ENCODE results near the gene ABCA13. TPM values are rescaled to one million over a fixed set of nuclear protein-coding genes. Genes with fewer than 3 reads are reported as not detected.

Gene ABCA13
- total RNA-seq, 2 donors from 2014 or later = not detected

- Histone ChIP-seq H3K4me1 (no peaks in the 10 kb centered on the region), H3K9me3 (peaks cover 0 to 4% of the 10 kb centered on the region in 2 donors), H3K4me3 (no peak overlapping the region), H3K36me3 (no peaks in the 10 kb centered on the region), H3K27me3 (no peaks in the 10 kb centered on the region), H3K27ac (no peak overlapping the region)
- no peak for TF ChIP-seq CTCF (IDR thresholded peaks at IDR 0.05)
- DNase-seq (ENCODE audit: low spot score) = no peak
Observed at GRCh38 chr7:48252995-48253394, 81.7 kb downstream of the ABCA13 start.

- Histone ChIP-seq H3K27me3 (no peaks in the 10 kb centered on the region), H3K9me3 (peaks cover 0 to 4% of the 10 kb centered on the region in 2 donors), H3K36me3 (no peaks in the 10 kb centered on the region), H3K27ac (no peak overlapping the region), H3K4me3 (no peak overlapping the region), H3K4me1 (no peaks in the 10 kb centered on the region)
- no peak for TF ChIP-seq CTCF (IDR thresholded peaks at IDR 0.05)
- DNase-seq (ENCODE audit: low spot score) = no peak
Observed at GRCh38 chr7:48255046-48255445, 83.8 kb downstream of the ABCA13 start.

GRCh38 chr7:48259463-48260280 is 88.4 kb downstream of the ABCA13 start:
- Histone ChIP-seq H3K27me3 (no peaks in the 10 kb centered on the region), H3K9me3 (peaks cover 0 to 4% of the 10 kb centered on the region in 2 donors), H3K4me1 (no peaks in the 10 kb centered on the region), H3K27ac (no peak overlapping the region), H3K36me3 (no peaks in the 10 kb centered on the region), H3K4me3 (no peak overlapping the region)
- DNase-seq (ENCODE audit: low spot score) = no peak
- TF ChIP-seq CTCF (IDR thresholded peaks at IDR 0.05) = no peak

- Histone ChIP-seq H3K27ac (no peak overlapping the region), H3K36me3 (no peaks in the 10 kb centered on the region), H3K27me3 (no peaks in the 10 kb centered on the region), H3K4me3 (no peak overlapping the region), H3K4me1 (no peaks in the 10 kb centered on the region), H3K9me3 (no peaks in the 10 kb centered on the region)
- DNase-seq (ENCODE audit: low spot score) = no peak
- TF ChIP-seq CTCF (IDR thresholded peaks at IDR 0.05) = no peak
Observed at GRCh38 chr7:48261696-48262095, 90.4 kb downstream of the ABCA13 start.

- no peak overlapping the region for H3K27ac ChIP-seq
- no peak overlapping the region for H3K4me3 ChIP-seq
- no peak for TF ChIP-seq CTCF (IDR thresholded peaks at IDR 0.05)
- no peaks in the 10 kb centered on the region for H3K36me3 ChIP-seq
- no peak for DNase-seq (ENCODE audit: low spot score)
- no peaks in the 10 kb centered on the region for H3K9me3 ChIP-seq
- H3K4me1 ChIP-seq = no peaks in the 10 kb centered on the region
- no peaks in the 10 kb centered on the region for H3K27me3 ChIP-seq
Observed at GRCh38 chr7:48262606-48263310, 91.5 kb downstream of the ABCA13 start.

Data from right atrium auricular region (tissue), 2 donors.